Naive thymus-derived CD4-positive, alpha-beta T cell (primary cell): Measurements from ENCODE around the gene OR6B1. TPM values are rescaled to one million over a fixed set of nuclear protein-coding genes. Genes with fewer than 3 reads are reported as not detected.

Experiments
- ATAC-seq: fragments of 150-1000 bp; cut with Tn5 transposase; 2 replicates; pipeline ENCODE4 v1.10.0; 2021; ENCODE audit warnings: mild to moderate bottlenecking, moderate library complexity
- CTCF ChIA-PET: fragments of 350-600 bp; sonication (Branson Sonifier 250); formaldehyde crosslinking; loops from one replicate; lab custom pipeline; 2021; ENCODE audit warnings: antibody characterized with exemption; lab: Charles Lee
- POLR2A ChIA-PET: fragments of 350-600 bp; sonication (Branson Sonifier 250); formaldehyde crosslinking; loops from one replicate; lab custom pipeline; 2021; ENCODE audit warnings: antibody characterized with exemption, inconsistent platforms; lab: Charles Lee
- DNase-seq, 9 donors: peaks; one replicate each; pipeline versions ENCODE4 v3.0.0 to v3.0.0-alpha.2; 2020 to 2022; ENCODE audit warnings: mixed read lengths in 1 of 9
- H3K27ac ChIP-seq: one replicate; pipeline ENCODE4 v1.7.0; 2013; ENCODE audit warnings: mild to moderate bottlenecking, low read depth, low read length, moderate library complexity
- H3K27me3 ChIP-seq, 2 donors: one replicate each; pipeline ENCODE4 v1.7.0; 2013; ENCODE audit warnings: low read length in 2 of 2, mild to moderate bottlenecking in 2 of 2, moderate library complexity in 2 of 2; ENCODE audit not compliant: control insufficient read depth in 2 of 2, insufficient read depth in 2 of 2
- H3K36me3 ChIP-seq, 3 experiments: 1 replicate in 2 of 3; 2 replicates in 1 of 3; pipeline ENCODE4 v1.7.0; 2013; ENCODE audit warnings: low read length in 3 of 3, mild to moderate bottlenecking in 3 of 3, moderate library complexity in 1 of 3; ENCODE audit not compliant: insufficient read depth in 3 of 3, control insufficient read depth in 2 of 3
- H3K4me1 ChIP-seq, 2 donors: one replicate each; pipeline ENCODE4 v1.7.0; 2013; ENCODE audit warnings: low read length in 2 of 2, mild to moderate bottlenecking in 2 of 2, moderate library complexity in 1 of 2; ENCODE audit not compliant: control insufficient read depth in 2 of 2, insufficient read depth in 2 of 2
- H3K4me3 ChIP-seq: 2 replicates; pipeline ENCODE4 v1.7.0; 2013; ENCODE audit warnings: mild to moderate bottlenecking, low read length
- H3K9me3 ChIP-seq, 3 experiments: 1 replicate in 2 of 3; 2 replicates in 1 of 3; pipeline ENCODE4 v1.7.0; 2013; ENCODE audit warnings: low read length in 3 of 3; ENCODE audit not compliant: control insufficient read depth in 2 of 3
- H3K27ac Mint-ChIP-seq, 9 donors: one replicate each; pipeline ENCODE4 v1.8.0; 2020 to 2022; ENCODE audit warnings: mixed read lengths in 9 of 9, mild to moderate bottlenecking in 8 of 9, moderate library complexity in 5 of 9, inconsistent platforms in 2 of 9
- H3K27me3 Mint-ChIP-seq, 5 donors: one replicate each; pipeline ENCODE4 v1.8.0; 2021 to 2022; ENCODE audit warnings: mixed read lengths in 5 of 5, mild to moderate bottlenecking in 1 of 5
- H3K36me3 Mint-ChIP-seq, 5 donors: one replicate each; pipeline ENCODE4 v1.8.0; 2020 to 2022; ENCODE audit warnings: mixed read lengths in 5 of 5, mild to moderate bottlenecking in 3 of 5, inconsistent platforms in 1 of 5
- H3K4me1 Mint-ChIP-seq, 7 donors: one replicate each; pipeline ENCODE4 v1.8.0; 2020 to 2022; ENCODE audit warnings: mixed read lengths in 7 of 7, mild to moderate bottlenecking in 3 of 7, inconsistent platforms in 1 of 7
- H3K4me3 Mint-ChIP-seq, 10 donors: one replicate each; pipeline ENCODE4 v1.8.0; 2020 to 2022; ENCODE audit warnings: mild to moderate bottlenecking in 10 of 10, mixed read lengths in 10 of 10, moderate library complexity in 6 of 10, inconsistent platforms in 2 of 10
- H3K9me3 Mint-ChIP-seq, 11 donors: one replicate each; pipeline ENCODE4 v1.8.0; 2020 to 2022; ENCODE audit warnings: mixed read lengths in 11 of 11, mild to moderate bottlenecking in 4 of 11, inconsistent platforms in 1 of 11, moderate library complexity in 1 of 11
- intact Hi-C, 2 donors: fragments of 100-400 bp; cut with micrococcal nuclease; formaldehyde crosslinking; loops; one replicate each; pipeline ENCODE4 v1.15.1; 2023
- polyA plus RNA-seq, 2 donors: library from polyadenylated mRNA; unstranded; fragments of 300-500 nt; fragmentation: Illumina TruSeq; gene quantifications; one replicate each; pipeline ENCODE4 v1.2.3, GENCODE V29; 2021
- total RNA-seq, 6 experiments: library from RNA in 5 of 6; stranded (reverse) in 5 of 6; gene quantifications; 1 replicate in 5 of 6; 2 replicates in 1 of 6; pipeline ENCODE4 v1.2.3 and lab custom pipeline; 2021 to 2026

Gene OR6B1
- total and polyA plus RNA-seq, 7 experiments from 2014 or later: not detected

DNA sequence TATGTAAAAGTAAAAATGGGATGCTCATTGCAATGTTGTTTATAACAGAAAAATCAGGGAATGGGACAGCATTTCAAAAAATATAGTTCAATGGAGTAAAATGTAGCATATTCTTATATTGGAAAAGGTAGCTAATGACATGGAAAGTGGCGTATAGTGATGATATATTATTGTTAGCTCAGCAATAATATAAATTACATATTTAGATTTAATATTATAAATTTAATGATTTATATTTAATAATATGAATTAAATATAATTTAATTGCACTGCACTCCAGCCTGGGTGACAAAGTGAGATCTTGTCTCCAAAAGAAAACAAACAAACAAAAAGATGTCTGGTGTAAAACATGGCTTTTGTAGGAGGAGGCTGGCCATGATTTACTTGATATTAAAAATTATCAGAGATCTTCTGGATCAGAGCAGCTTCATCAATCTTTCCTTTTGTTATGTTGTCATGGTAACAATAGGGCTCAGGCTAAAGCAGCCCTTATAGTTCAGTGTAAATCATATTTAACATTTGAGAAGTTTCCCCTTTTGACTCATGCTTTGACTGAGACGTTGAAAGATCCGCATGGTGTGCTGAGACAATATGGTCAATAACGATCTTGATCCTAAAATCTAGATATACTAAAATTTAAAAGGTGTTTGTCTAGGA is 23.2 kb downstream of the OR6B1 start:
- no peak for ATAC-seq
- Mint-ChIP-seq H3K9me3 (no peaks in the 10 kb centered on the region), H3K4me1 (no peaks in the 10 kb centered on the region), H3K36me3 (no peaks in the 10 kb centered on the region), H3K27ac (no peak overlapping the region), H3K4me3 (no peak overlapping the region), H3K27me3 (peaks cover 0 to 7% (median 0%) of the 10 kb centered on the region in 5 donors)
- Histone ChIP-seq H3K27ac (no peak overlapping the region), H3K36me3 (no peaks in the 10 kb centered on the region), H3K4me3 (no peak overlapping the region), H3K4me1 (no peaks in the 10 kb centered on the region), H3K27me3 (no peaks in the 10 kb centered on the region), H3K9me3 (no peaks in the 10 kb centered on the region)
- intact Hi-C loops: no loop called here
- DNase-seq: no peak
- ChIA-PET POLR2A (no interaction called here), CTCF (no interaction called here)

GRCh38 chr7:144024213-144024612 is 24.1 kb downstream of the OR6B1 start:
- DNase-seq (no peak), ATAC-seq (no peak)
- H3K4me3 ChIP-seq: no peak overlapping the region
- no peaks in the 10 kb centered on the region for H3K27me3 ChIP-seq
- no peaks in the 10 kb centered on the region for H3K9me3 ChIP-seq
- Mint-ChIP-seq H3K4me1 (no peaks in the 10 kb centered on the region), H3K9me3 (no peaks in the 10 kb centered on the region), H3K4me3 (no peak overlapping the region), H3K36me3 (no peaks in the 10 kb centered on the region), H3K27ac (no peak overlapping the region), H3K27me3 (peaks cover 0 to 4% (median 0%) of the 10 kb centered on the region in 5 donors)
- CTCF ChIA-PET: no interaction called here
- POLR2A ChIA-PET: no interaction called here
- H3K36me3 ChIP-seq: no peaks in the 10 kb centered on the region
- H3K4me1 ChIP-seq: no peaks in the 10 kb centered on the region
- intact Hi-C loops: no loop called here
- H3K27ac ChIP-seq: no peak overlapping the region

- Mint-ChIP-seq H3K4me3 (no peak overlapping the region), H3K4me1 (no peaks in the 10 kb centered on the region), H3K9me3 (no peaks in the 10 kb centered on the region), H3K27ac (no peak overlapping the region), H3K27me3 (peaks cover 0 to 10% (median 1%) of the 10 kb centered on the region in 5 donors), H3K36me3 (no peaks in the 10 kb centered on the region)
- no peak for ATAC-seq
- intact Hi-C loops: loop anchor here in 1 of 2 donors (5.0 kb wide), 1 partner anchor 289 kb away; no protein-coding TSS in a partner anchor
- Histone ChIP-seq H3K36me3 (no peaks in the 10 kb centered on the region), H3K9me3 (no peaks in the 10 kb centered on the region), H3K27ac (no peak overlapping the region), H3K4me3 (no peak overlapping the region), H3K27me3 (no peaks in the 10 kb centered on the region), H3K4me1 (no peaks in the 10 kb centered on the region)
- CTCF ChIA-PET: no interaction called here
- POLR2A ChIA-PET: no interaction called here
- DNase-seq: no peak
Observed at GRCh38 chr7:144026203-144026883, 26.2 kb downstream of the OR6B1 start.

GRCh38 chr7:144027070-144027469 is 26.9 kb downstream of the OR6B1 start:
- Histone ChIP-seq H3K4me1 (no peaks in the 10 kb centered on the region), H3K4me3 (no peak overlapping the region), H3K27ac (no peak overlapping the region), H3K27me3 (no peaks in the 10 kb centered on the region), H3K36me3 (no peaks in the 10 kb centered on the region), H3K9me3 (no peaks in the 10 kb centered on the region)
- Mint-ChIP-seq H3K27me3 (peaks cover 0 to 18% (median 8%) of the 10 kb centered on the region in 5 donors), H3K27ac (no peak overlapping the region), H3K9me3 (no peaks in the 10 kb centered on the region), H3K36me3 (no peaks in the 10 kb centered on the region), H3K4me3 (no peak overlapping the region), H3K4me1 (no peaks in the 10 kb centered on the region)
- intact Hi-C loops: loop anchor here in 1 of 2 donors (5.0 kb wide), 1 partner anchor 290 kb away; no protein-coding TSS in a partner anchor
- DNase-seq: peak in 1 of 9 donors; percentile 1
- ChIA-PET CTCF (no interaction called here), POLR2A (no interaction called here)
- ATAC-seq: no peak

DNA sequence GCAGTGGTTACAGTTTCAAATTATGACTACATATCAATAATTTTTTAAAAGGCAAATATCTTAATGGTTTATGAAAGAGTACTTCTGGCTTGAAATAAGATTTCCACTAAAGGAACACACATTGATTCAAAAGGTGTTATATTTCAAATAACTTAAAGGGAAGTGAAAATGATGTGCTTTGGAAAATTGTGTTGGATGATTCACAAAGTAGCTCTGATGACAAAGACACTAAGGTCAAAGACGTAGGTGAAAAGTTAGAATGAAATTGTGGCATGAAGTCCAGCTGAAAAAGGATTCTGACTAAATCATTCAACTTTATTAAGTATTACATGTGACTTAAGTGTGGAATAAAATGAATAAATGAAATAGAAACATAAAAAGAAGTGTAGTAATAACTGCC is 27.9 kb downstream of the OR6B1 start:
- H3K9me3 ChIP-seq: no peaks in the 10 kb centered on the region
- CTCF ChIA-PET: no interaction called here
- Mint-ChIP-seq H3K9me3 (no peaks in the 10 kb centered on the region), H3K4me3 (no peak overlapping the region), H3K4me1 (no peaks in the 10 kb centered on the region), H3K36me3 (no peaks in the 10 kb centered on the region), H3K27me3 (peaks cover 5 to 23% (median 14%) of the 10 kb centered on the region in 5 donors), H3K27ac (no peak overlapping the region)
- ATAC-seq: no peak
- no peaks in the 10 kb centered on the region for H3K4me1 ChIP-seq
- intact Hi-C loops: loop anchor here in 1 of 2 donors (5.0 kb wide), 1 partner anchor 291 kb away; no protein-coding TSS in a partner anchor
- H3K27me3 ChIP-seq: no peaks in the 10 kb centered on the region
- H3K4me3 ChIP-seq: no peak overlapping the region
- DNase-seq: no peak
- H3K36me3 ChIP-seq: no peaks in the 10 kb centered on the region
- H3K27ac ChIP-seq: no peak overlapping the region
- POLR2A ChIA-PET: no interaction called here

DNA sequence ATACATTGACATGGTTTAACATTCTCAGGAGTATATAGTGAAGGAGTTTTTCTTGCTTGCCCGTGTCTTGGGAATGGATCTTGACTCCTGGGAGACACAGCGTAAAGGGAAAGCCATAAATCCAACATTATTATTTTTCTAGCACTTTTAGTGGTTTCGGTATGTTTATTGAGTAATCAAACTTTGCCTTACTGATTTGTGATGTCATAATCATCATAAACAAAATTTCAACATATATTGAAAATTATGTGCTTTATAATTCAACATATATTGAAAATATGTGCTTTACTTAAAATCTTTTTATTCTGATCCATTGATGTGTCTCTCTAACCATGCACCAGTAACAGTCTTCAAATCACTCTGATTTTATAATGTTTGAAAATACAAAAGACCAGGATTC is 28.4 kb downstream of the OR6B1 start:
- Histone ChIP-seq H3K36me3 (no peaks in the 10 kb centered on the region), H3K4me1 (no peaks in the 10 kb centered on the region), H3K27ac (no peak overlapping the region), H3K27me3 (no peaks in the 10 kb centered on the region), H3K9me3 (no peaks in the 10 kb centered on the region), H3K4me3 (no peak overlapping the region)
- no peak for DNase-seq
- no peaks in the 10 kb centered on the region for H3K4me1 Mint-ChIP-seq
- H3K36me3 Mint-ChIP-seq: no peaks in the 10 kb centered on the region
- no peak overlapping the region for H3K27ac Mint-ChIP-seq
- no peak overlapping the region for H3K4me3 Mint-ChIP-seq
- no peak for ATAC-seq
- ChIA-PET POLR2A (no interaction called here), CTCF (no interaction called here)
- intact Hi-C loops: loop anchor here in 1 of 2 donors (5.0 kb wide), 1 partner anchor 291 kb away; no protein-coding TSS in a partner anchor
- H3K27me3 Mint-ChIP-seq: peaks cover 6 to 24% (median 16%) of the 10 kb centered on the region in 5 donors
- no peaks in the 10 kb centered on the region for H3K9me3 Mint-ChIP-seq
